ENCODE results near the gene ADGRV1. TPM values are rescaled to one million over a fixed set of nuclear protein-coding genes. Genes with fewer than 3 reads are reported as not detected.

Gene ADGRV1
- total RNA-seq, 2 donors from 2014 or later, result 1.4 TPM; not detected in 1

GRCh38 chr5:90642706-90643229 is 84.2 kb downstream of the ADGRV1 start:
- no peak for TF ChIP-seq CTCF (IDR thresholded peaks at IDR 0.05)
- no peak for ATAC-seq (ENCODE audit: insufficient number of reproducible peaks, low FRiP score, low read depth)
- Histone ChIP-seq H3K27ac (no peak overlapping the region), H3K9me3 (no peaks in the 10 kb centered on the region), H3K4me1 (ENCODE audit: control insufficient read depth in 1 of 2, low read depth in 2 of 2) (no peaks in the 10 kb centered on the region), H3K27me3 (replicated peaks; ENCODE audit: insufficient read depth) (no peaks in the 10 kb centered on the region), H3K4me3 (no peak overlapping the region), H3K36me3 (no peaks in the 10 kb centered on the region)
- DNase-seq (ENCODE audit: low spot score), result no peak

- no peak overlapping the region for H3K27ac ChIP-seq
- no peak for TF ChIP-seq CTCF (IDR thresholded peaks at IDR 0.05)
- no peaks in the 10 kb centered on the region for H3K4me1 ChIP-seq (ENCODE audit: control insufficient read depth in 1 of 2, low read depth in 2 of 2)
- DNase-seq (ENCODE audit: low spot score), result no peak
- no peak overlapping the region for H3K4me3 ChIP-seq
- no peak for ATAC-seq (ENCODE audit: insufficient number of reproducible peaks, low FRiP score, low read depth)
- no peaks in the 10 kb centered on the region for H3K36me3 ChIP-seq
- H3K9me3 ChIP-seq, result no peaks in the 10 kb centered on the region
- no peaks in the 10 kb centered on the region for H3K27me3 ChIP-seq (replicated peaks; ENCODE audit: insufficient read depth)
These were observed 85.5 kb downstream of the ADGRV1 start for GRCh38 chr5:90644132-90644531.

- H3K27me3 ChIP-seq (replicated peaks; ENCODE audit: insufficient read depth), result no peaks in the 10 kb centered on the region
- DNase-seq (ENCODE audit: low spot score) (no peak), ATAC-seq (ENCODE audit: insufficient number of reproducible peaks, low FRiP score, low read depth) (no peak)
- H3K9me3 ChIP-seq, result no peaks in the 10 kb centered on the region
- H3K4me1 ChIP-seq (ENCODE audit: control insufficient read depth in 1 of 2, low read depth in 2 of 2), result no peaks in the 10 kb centered on the region
- H3K36me3 ChIP-seq, result no peaks in the 10 kb centered on the region
- H3K27ac ChIP-seq, result no peak overlapping the region
- no peak overlapping the region for H3K4me3 ChIP-seq
- TF ChIP-seq CTCF (IDR thresholded peaks at IDR 0.05), result no peak
These were observed 86.5 kb downstream of the ADGRV1 start for GRCh38 chr5:90645024-90645610.

GRCh38 chr5:90650767-90651166 is 92.2 kb downstream of the ADGRV1 start:
- H3K9me3 ChIP-seq, result no peaks in the 10 kb centered on the region
- H3K27me3 ChIP-seq (replicated peaks; ENCODE audit: insufficient read depth), result no peaks in the 10 kb centered on the region
- no peak for ATAC-seq (ENCODE audit: insufficient number of reproducible peaks, low FRiP score, low read depth)
- no peak for TF ChIP-seq CTCF (IDR thresholded peaks at IDR 0.05)
- no peak overlapping the region for H3K4me3 ChIP-seq
- H3K4me1 ChIP-seq (ENCODE audit: control insufficient read depth in 1 of 2, low read depth in 2 of 2), result no peaks in the 10 kb centered on the region
- H3K27ac ChIP-seq, result no peak overlapping the region
- H3K36me3 ChIP-seq, result no peaks in the 10 kb centered on the region
- DNase-seq (ENCODE audit: low spot score), result no peak

GRCh38 chr5:90654215-90654614 is 95.6 kb downstream of the ADGRV1 start:
- H3K4me1 ChIP-seq (ENCODE audit: control insufficient read depth in 1 of 2, low read depth in 2 of 2), result no peaks in the 10 kb centered on the region
- no peak overlapping the region for H3K4me3 ChIP-seq
- H3K27me3 ChIP-seq (replicated peaks; ENCODE audit: insufficient read depth), result no peaks in the 10 kb centered on the region
- no peaks in the 10 kb centered on the region for H3K36me3 ChIP-seq
- ATAC-seq (ENCODE audit: insufficient number of reproducible peaks, low FRiP score, low read depth) (no peak), DNase-seq (ENCODE audit: low spot score) (no peak)
- no peaks in the 10 kb centered on the region for H3K9me3 ChIP-seq
- TF ChIP-seq CTCF (IDR thresholded peaks at IDR 0.05), result no peak
- H3K27ac ChIP-seq, result no peak overlapping the region
